Heart left ventricle (tissue), 16 donors: ENCODE results near the gene CARS2. TPM values are rescaled to one million over a fixed set of nuclear protein-coding genes. Genes with fewer than 3 reads are reported as not detected.

ENCODE experiments used
- ATAC-seq, 4 donors: fragments of 200-7000 bp; cut with Tn5 transposase; one replicate each; pipeline ENCODE4 v1.9.1; 2020 to 2022; ENCODE audit warnings: moderate library complexity in 4 of 4, mild to moderate bottlenecking in 3 of 4, moderate number of reproducible peaks in 1 of 4
- DNase-seq, 5 donors: peaks; one replicate each; pipeline ENCODE4 v3.0.0-alpha.2; 2020
- H3K27ac ChIP-seq, 12 donors: fragments of 200-600 bp; sonication (generic) in 4 of 12; one replicate each; pipeline versions ENCODE4 v1.5.0 to v1.8.0; 2016 to 2022; ENCODE audit warnings: mild to moderate bottlenecking in 2 of 12
- H3K27me3 ChIP-seq, 9 donors: fragments of 200-600 bp; sonication (generic) in 2 of 9; one replicate each; pipeline versions ENCODE4 v1.5.1 to v1.8.0; 2016 to 2022; ENCODE audit warnings: mild to moderate bottlenecking in 3 of 9
- H3K36me3 ChIP-seq, 9 donors: fragments of 200-600 bp; sonication (generic) in 2 of 9; one replicate each; pipeline versions ENCODE4 v1.5.0 to v1.8.0; 2018 to 2022; ENCODE audit warnings: mild to moderate bottlenecking in 2 of 9
- H3K4me1 ChIP-seq, 12 donors: fragments of 200-600 bp; sonication (generic) in 4 of 12; one replicate each; pipeline versions ENCODE4 v1.5.0 to v1.8.0; 2016 to 2022; ENCODE audit warnings: mild to moderate bottlenecking in 3 of 12
- H3K4me3 ChIP-seq, 12 donors: fragments of 200-600 bp; sonication (generic) in 4 of 12; one replicate each; pipeline versions ENCODE4 v1.5.0 to v1.8.0; 2017 to 2022; ENCODE audit warnings: mild to moderate bottlenecking in 9 of 12, moderate library complexity in 4 of 12
- H3K9me3 ChIP-seq, 12 donors: fragments of 200-600 bp; sonication (generic) in 4 of 12; one replicate each; pipeline versions ENCODE4 v1.5.0 to v1.8.0; 2016 to 2022; ENCODE audit warnings: mild to moderate bottlenecking in 1 of 12
- POLR2A ChIP-seq, 2 donors: fragments of 450-650 bp; IDR thresholded peaks; one replicate each; pipeline ENCODE4 v1.6.1; 2017; ENCODE audit warnings: antibody characterized with exemption in 2 of 2, mild to moderate bottlenecking in 2 of 2, moderate library complexity in 2 of 2
- WGBS, 4 donors: extraction: QIAGEN DNeasy Blood & Tissue Kit in 2 of 4; methylation state at CpG; one replicate each; pipeline versions ENCODE4 v1.1.5 to v1.1.7; 2013 to 2018; 5-methylcytosine and 5-hydroxymethylcytosine counted together
- intact Hi-C, 10 donors: fragments of 100-400 bp; cut with DNase I; formaldehyde crosslinking; loops; one replicate each; pipeline versions ENCODE4 v1.11.1 to v1.14.2; 2022
- polyA plus RNA-seq, 2 donors: library from polyadenylated mRNA; stranded (reverse); fragments of 200-250 nt; gene quantifications; one replicate each; pipeline ENCODE4 v1.2.3, GENCODE V29; 2013
- total RNA-seq, 9 donors: library from RNA; depleted of rRNA in 2 of 9; stranded (reverse); fragments of >200 nt in 2 of 9; fragmentation: NEBNext Ultra II Directional in 3 of 9; extraction: Animal tissue kit (Norgen Biotek cat#: 25700) in 3 of 9; gene quantifications; one replicate each; pipeline versions ENCODE4 v1.1.0 to v1.2.4, GENCODE V29; 2016 to 2023
- TF ChIP-seq, protein P1 (sequence below), 12 donors: fragments of 200-600 bp; sonication (generic) in 4 of 12; IDR thresholded peaks; one replicate each; pipeline versions ENCODE4 v1.5.0 to v1.8.0; 2018 to 2022; ENCODE audit warnings: antibody characterized with exemption in 12 of 12, mild to moderate bottlenecking in 5 of 12
- donor health status: ischemic (EF 13 %, LVEDD 7.1; RV severe dilation, severe dysfunction).
- donor health status: healthy with polysubstance abuse.
- donor health status: DM: no; HTN: yes; CAD: no.
- donor health status: DM: no; HTN: no; CAD: no.
- donor health status: ischemic (EF 25% LVEDD 6.9; RV normal size, moderate dysfunction).
- donor health status: ischemic (EF 25% LVEDD 5.7; RV mildly dilated, moderate dysfunction).
- donor health status: healthy.
- donor health status: DM: yes; HTN: yes; CAD: no.
- donor health status: ischemic (EF 35%, LVEDD 5.7; RV mildly dilated, moderate dysfunction).
- donor health status: nonischemic (EF 11% LVEDD 7.7; RV severe dilation, severe dysfunction).
- donor health status: DM: yes; HTN: yes; CAD: no.
- donor health status: PGD.
- donor health status: ischemic (EF 29% LVEDD 5.4; RV normal size, mild dysfunction).
- donor health status: nonischemic (EF 23%, LVEDD 6.1; RV moderate dilation, normal function).

Gene CARS2
- total and polyA plus RNA-seq, 11 donors = 35.4 to 78.5 (median 44.3) TPM

DNA sequence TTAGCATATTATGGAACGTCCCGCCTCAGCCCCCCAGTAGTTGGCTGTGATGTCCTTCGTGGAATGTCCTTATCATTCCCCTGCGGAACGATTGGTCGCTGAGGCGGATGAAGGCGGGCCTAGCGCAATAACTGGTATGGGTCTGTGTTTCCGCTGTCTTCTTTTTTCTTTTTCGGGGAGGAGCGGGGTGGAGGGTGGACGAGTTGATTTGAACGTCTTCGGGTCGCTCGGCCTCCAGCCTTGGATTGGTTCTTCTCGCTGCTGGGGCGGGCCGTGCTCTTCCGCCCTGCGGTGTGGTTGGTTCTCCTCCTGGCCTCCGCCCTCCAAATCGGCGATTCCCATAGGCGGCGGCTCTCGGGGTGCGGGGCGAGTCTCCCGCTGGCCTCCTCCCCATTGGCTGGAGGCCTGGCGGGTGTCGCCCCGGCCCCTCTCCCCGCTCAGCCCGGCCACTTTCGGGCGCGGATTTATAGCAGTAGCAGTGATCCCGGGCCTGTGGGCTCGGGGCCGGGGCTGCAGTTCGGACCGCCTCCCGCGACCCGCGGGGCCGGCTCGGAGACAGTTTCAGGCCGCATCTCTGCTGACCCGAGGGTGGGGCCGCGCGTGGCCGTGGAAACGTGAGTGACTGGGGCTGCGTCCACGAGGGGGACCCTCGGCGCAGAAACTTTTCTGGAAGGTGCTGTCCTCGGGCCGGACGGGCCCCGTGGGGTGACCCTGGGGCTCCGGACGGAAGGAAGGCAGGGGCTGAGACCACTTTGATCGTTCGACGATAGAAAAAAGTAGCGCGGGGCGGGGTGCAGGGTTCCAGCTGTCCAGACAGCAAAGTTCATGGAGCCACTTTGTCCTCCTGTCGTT, 9.7 kb upstream of the CARS2 start:
- DNase-seq = peak; percentile 98 to 99 (median 98)
- intact Hi-C loops = loop anchor here in 9 of 10 donors (1.0 to 10.0 kb wide), 7 partner anchors 9 to 200 kb away; partner anchors contain the start of genes ANKRD10 (in 6 of the 9), CARS2 (in 1 of the 9) and NAXD (in 1 of the 9)
- peaks cover 4 to 33% (median 27%) of the 10 kb centered on the region in 12 donors for H3K4me1 ChIP-seq

DNA sequence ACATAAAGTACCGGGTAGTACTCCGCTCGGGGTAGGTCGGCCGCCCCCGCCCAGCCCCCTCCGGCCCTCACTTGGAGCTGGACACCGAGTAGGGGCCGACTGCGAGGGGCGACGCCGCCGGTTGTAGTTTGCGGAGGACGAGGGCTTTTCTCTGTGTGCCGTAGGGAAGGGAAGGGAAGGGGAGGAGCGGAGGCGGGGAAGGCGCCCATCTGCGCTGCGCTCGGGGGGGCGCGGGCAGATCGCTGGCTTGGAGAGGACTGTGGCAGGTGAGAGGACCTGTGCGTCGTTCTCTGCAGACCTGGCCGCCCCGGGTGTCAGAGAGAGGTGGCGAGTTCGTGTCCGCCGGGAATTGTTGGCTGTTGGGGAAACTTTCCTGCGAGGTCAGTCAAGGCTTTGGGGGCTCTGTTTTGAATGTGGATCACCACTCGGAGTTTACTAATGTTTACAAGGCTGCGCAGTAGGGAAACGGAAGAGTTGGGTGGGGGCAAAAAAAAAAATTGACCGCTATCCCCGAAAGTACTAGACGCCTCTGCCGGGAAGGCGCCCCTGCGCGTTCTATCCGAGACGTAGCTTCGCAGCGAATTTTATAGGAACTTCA, 9.0 kb upstream of the CARS2 start:
- DNase-seq = peak; percentile 66 to 79 (median 76)
- ATAC-seq = peak in 2 of 4 donors; percentile 3 to 16
- TF ChIP-seq, protein P1, sequence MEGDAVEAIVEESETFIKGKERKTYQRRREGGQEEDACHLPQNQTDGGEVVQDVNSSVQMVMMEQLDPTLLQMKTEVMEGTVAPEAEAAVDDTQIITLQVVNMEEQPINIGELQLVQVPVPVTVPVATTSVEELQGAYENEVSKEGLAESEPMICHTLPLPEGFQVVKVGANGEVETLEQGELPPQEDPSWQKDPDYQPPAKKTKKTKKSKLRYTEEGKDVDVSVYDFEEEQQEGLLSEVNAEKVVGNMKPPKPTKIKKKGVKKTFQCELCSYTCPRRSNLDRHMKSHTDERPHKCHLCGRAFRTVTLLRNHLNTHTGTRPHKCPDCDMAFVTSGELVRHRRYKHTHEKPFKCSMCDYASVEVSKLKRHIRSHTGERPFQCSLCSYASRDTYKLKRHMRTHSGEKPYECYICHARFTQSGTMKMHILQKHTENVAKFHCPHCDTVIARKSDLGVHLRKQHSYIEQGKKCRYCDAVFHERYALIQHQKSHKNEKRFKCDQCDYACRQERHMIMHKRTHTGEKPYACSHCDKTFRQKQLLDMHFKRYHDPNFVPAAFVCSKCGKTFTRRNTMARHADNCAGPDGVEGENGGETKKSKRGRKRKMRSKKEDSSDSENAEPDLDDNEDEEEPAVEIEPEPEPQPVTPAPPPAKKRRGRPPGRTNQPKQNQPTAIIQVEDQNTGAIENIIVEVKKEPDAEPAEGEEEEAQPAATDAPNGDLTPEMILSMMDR (IDR thresholded peaks at IDR 0.05) = peak in 2 of 12 donors; percentile 9 to 13
- peak; percentile 100 for TF ChIP-seq POLR2A (IDR thresholded peaks at IDR 0.05)
- WGBS, 4 donors = 0 to 1% (median 0%) methylated on average over 46 to 49 of the region's 49 CpGs
- Histone ChIP-seq H3K4me3 (peak overlapping the region; percentile 55 to 98 (median 95)), H3K36me3 (peaks cover 0 to 9% (median 7%) of the 10 kb centered on the region in 9 donors), H3K4me1 (peaks cover 4 to 33% (median 27%) of the 10 kb centered on the region in 12 donors), H3K9me3 (no peaks in the 10 kb centered on the region), H3K27ac (peak overlapping the region; percentile 98 to 100 (median 100)), H3K27me3 (no peaks in the 10 kb centered on the region)
- intact Hi-C loops = loop anchor here in 9 of 10 donors (1.0 to 10.0 kb wide), 9 partner anchors 9 to 200 kb away; partner anchors contain the start of genes ANKRD10 (in 6 of the 9), NAXD (in 3 of the 9) and CARS2 (in 1 of the 9)

More for the DNA sequence above, 9.7 kb upstream of the CARS2 start:
- TF ChIP-seq POLR2A (IDR thresholded peaks at IDR 0.05) = peak; percentile 54 to 80
- TF ChIP-seq, protein P1 (IDR thresholded peaks at IDR 0.05) = peak in 7 of 12 donors; percentile 16 to 50 (median 30)
- no peaks in the 10 kb centered on the region for H3K27me3 ChIP-seq
- H3K4me3 ChIP-seq = peak overlapping the region; percentile 57 to 98 (median 95)
- H3K36me3 ChIP-seq = peaks cover 0 to 17% (median 14%) of the 10 kb centered on the region in 9 donors
- H3K27ac ChIP-seq = peak overlapping the region; percentile 87 to 100 (median 100)
- no peaks in the 10 kb centered on the region for H3K9me3 ChIP-seq
- ATAC-seq = peak; percentile 76 to 84 (median 80)
- WGBS, 4 donors = 0 to 1% (median 0%) methylated on average over 27 to 74 of the region's 74 CpGs

DNA sequence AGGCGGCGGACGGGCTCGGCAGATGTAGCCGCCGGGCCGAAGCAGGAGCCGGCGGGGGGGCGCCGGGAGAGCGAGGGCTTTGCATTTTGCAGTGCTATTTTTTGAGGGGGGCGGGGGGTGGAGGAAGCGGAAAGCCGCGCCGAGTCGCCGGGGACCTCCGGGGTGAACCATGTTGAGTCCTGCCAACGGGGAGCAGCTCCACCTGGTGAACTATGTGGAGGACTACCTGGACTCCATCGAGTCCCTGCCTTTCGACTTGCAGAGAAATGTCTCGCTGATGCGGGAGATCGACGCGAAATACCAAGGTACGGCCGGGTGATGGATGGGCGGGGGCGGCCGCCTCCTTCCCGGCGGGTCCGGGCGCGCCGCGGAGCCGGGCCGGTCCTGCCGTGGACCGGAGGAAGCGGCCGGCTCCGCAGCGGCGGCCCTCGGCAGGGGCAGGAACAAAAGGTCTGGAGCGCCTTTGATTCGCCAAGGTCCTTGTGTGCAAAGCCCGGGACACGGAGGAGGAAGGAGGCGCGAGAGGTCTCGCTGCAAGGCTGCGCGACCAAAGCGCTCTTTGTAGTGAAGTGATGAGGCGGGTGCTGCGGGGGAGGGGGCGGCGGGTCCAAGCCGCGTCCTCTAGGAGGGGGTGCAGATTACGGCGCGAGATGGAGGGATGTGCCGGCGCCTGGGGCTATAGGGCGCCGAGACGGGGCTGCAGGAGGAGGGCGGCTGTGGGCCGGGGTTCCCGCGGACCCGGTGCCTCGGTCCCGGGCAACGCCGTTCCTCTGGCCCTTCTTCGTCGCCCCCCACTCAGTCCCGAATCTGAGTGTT, 8.3 kb upstream of the CARS2 start:
- Histone ChIP-seq H3K36me3 (peaks cover 0 to 2% (median under 1%) of the 10 kb centered on the region in 9 donors), H3K27ac (peak overlapping the region; percentile 98 to 100 (median 100)), H3K4me3 (peak overlapping the region; percentile 55 to 98 (median 95)), H3K4me1 (peaks cover 4 to 33% (median 27%) of the 10 kb centered on the region in 12 donors), H3K9me3 (no peaks in the 10 kb centered on the region), H3K27me3 (no peaks in the 10 kb centered on the region)
- ATAC-seq (no peak), DNase-seq (peak; percentile 58 to 80 (median 65))
- WGBS, 4 donors = 0 to 1% (median 1%) methylated on average over 44 to 86 of the region's 86 CpGs
- intact Hi-C loops = loop anchor here in 8 of 10 donors (2.0 to 10.0 kb wide), 9 partner anchors 82 to 293 kb away; partner anchors contain the start of genes ANKRD10 (in 6 of the 8) and NAXD (in 2 of the 8)
- no peak for TF ChIP-seq POLR2A (IDR thresholded peaks at IDR 0.05)
- TF ChIP-seq, protein P1 (IDR thresholded peaks at IDR 0.05) = no peak
